SJCRH30 (cell line): Measurements from ENCODE around the gene SMIM1. TPM values are rescaled to one million over a fixed set of nuclear protein-coding genes. Genes with fewer than 3 reads are reported as not detected.

ENCODE experiments used
- DNase-seq, 2 experiments: peaks; one replicate each; pipeline ENCODE4 v3.0.0-alpha.2; 2015 to 2020
- H3K27ac ChIP-seq: fragments of 250-450 bp; sonication (Bioruptor Pico); 2 replicates; pipeline ENCODE4 v1.5.1; 2020; ENCODE audit warnings: mild to moderate bottlenecking, moderate library complexity
- H3K27me3 ChIP-seq: fragments of 250-450 bp; sonication (Bioruptor Pico); 2 replicates; pipeline ENCODE4 v1.5.1; 2020; ENCODE audit warnings: mild to moderate bottlenecking, moderate library complexity
- H3K36me3 ChIP-seq: fragments of 250-450 bp; sonication (Bioruptor Pico); 2 replicates; pipeline ENCODE4 v1.5.1; 2020; ENCODE audit warnings: mild to moderate bottlenecking, moderate library complexity
- H3K4me1 ChIP-seq: fragments of 250-450 bp; sonication (Bioruptor Pico); 2 replicates; pipeline ENCODE4 v1.5.1; 2020; ENCODE audit warnings: mild to moderate bottlenecking, moderate library complexity
- H3K4me3 ChIP-seq: fragments of 250-450 bp; sonication (Bioruptor Pico); 2 replicates; pipeline ENCODE4 v1.5.1; 2020; ENCODE audit warnings: mild to moderate bottlenecking, moderate library complexity
- H3K9me3 ChIP-seq: fragments of 250-450 bp; sonication (Bioruptor Pico); replicated peaks from 2 replicates; pipeline ENCODE4 v1.5.1; 2020; ENCODE audit warnings: mild to moderate bottlenecking, moderate library complexity
- total RNA-seq: library from RNA; depleted of rRNA; stranded (reverse); fragments of >200 nt; shearing (Covaris generic); gene quantifications from 2 replicates; pipeline ENCODE4 v1.2.3, GENCODE V29; 2014

Gene SMIM1
- total RNA-seq, 1 experiment from 2014 or later: not detected

DNA sequence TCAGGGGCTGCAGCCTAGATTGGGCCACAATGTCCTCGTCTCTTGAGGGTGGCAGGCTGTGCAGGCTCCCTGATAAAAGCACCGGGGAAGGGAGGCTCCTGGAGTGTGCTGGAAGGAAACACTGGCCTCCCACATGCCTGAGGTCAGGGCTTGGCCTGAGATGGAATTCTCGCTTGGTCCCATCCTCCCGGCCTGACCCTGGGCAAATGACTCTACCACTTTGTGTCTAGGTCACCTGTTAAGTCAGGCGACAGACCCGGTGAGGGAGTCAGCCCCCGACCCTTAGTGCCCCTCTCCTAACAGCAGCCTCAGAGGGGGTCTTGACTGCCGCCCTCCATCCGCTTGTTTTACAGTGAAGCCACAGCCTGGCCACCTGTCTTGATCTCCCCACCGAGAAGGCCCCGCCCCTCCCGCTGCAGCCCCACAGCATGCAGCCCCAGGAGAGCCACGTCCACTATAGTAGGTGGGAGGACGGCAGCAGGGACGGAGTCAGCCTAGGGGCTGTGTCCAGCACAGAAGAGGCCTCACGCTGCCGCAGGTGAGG lies 2.5 kb downstream of the SMIM1 start:
- DNase-seq: peak; percentile 49 to 76
- H3K4me3 ChIP-seq: peak overlapping the region; percentile 9
- H3K9me3 ChIP-seq: no peaks in the 10 kb centered on the region
- peaks cover 7% of the 10 kb centered on the region for H3K27me3 ChIP-seq
- no peak overlapping the region for H3K27ac ChIP-seq
- peaks cover 33% of the 10 kb centered on the region for H3K4me1 ChIP-seq
- peaks cover 11% of the 10 kb centered on the region; the same call in 1 of the 2 replicates for H3K36me3 ChIP-seq

DNA sequence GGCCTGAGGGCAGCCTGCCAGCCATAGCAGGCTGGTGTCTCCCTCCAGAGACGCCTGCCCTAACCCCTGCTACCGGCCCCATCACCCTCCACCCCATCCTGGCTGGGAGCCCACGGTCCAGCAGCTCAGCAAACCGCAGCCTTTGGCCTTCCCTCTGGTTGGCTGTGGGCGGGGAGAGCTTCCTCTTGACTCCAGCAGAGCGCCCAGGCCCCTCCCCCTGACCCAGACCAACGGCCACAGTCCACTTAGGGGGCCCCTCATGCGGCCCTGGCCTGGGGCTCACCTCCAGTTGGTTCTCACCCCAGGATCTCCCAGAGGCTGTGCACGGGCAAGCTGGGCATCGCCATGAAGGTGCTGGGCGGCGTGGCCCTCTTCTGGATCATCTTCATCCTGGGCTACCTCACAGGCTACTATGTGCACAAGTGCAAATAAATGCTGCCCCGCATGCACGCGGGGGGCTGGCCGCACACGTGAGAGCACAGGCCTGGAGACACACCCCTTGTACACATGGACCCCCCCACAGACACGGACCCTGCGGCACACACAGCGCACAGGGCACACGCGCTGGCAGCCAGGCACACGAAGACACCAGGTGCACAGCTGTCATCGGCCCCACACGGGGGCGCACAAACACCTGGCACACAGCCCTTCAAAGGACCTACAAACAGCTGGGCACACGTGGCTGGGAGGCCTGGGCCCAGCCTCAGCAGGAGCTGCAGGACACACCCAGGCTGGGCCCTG lies 3.1 kb downstream of the SMIM1 start:
- DNase-seq: peak; percentile 91 to 92
- no peaks in the 10 kb centered on the region for H3K9me3 ChIP-seq
- H3K36me3 ChIP-seq: peaks cover 17% of the 10 kb centered on the region; the same call in 1 of the 2 replicates
- peaks cover 33% of the 10 kb centered on the region for H3K4me1 ChIP-seq
- no peak overlapping the region; the same call in 1 of the 2 replicates for H3K27ac ChIP-seq
- peak overlapping the region; percentile 9 for H3K4me3 ChIP-seq
- H3K27me3 ChIP-seq: peaks cover 7% of the 10 kb centered on the region

DNA sequence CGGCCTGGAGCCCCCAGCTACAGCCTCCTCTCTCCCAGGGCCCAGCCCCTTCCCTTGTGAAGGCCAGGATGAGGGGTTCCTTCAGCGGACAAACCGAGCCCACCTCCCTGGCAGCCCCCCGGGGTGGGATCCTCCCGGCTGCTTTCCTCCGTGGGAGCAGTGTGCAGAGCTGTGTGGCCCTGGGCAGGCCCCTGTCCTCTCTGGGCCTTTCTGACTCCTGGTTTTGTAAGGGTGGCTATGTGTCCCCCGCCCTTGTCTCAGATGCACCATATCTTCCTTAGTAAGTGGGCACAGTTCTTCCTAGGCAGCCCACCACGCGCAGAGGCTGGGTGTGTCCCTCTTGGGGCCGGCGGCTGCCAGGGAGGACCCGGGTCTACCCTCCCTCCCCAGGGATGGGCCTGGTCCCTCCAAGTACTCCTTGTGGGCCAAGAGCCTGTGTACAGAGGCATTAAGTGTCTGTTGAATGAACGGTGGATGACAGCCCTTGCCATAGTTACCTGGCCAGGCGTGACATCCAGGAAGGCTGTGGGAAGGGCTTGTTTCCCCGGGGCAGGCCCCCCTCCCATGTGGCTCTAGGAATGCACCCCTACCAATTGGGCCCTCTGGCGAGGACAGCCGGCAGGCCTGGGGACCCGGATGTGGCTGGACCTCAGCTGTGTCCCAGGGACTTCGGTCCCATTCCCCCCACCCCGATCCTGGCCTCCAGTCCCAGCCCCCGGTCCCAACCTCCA lies 3.8 kb downstream of the SMIM1 start:
- Histone ChIP-seq H3K36me3 (peaks cover 22% of the 10 kb centered on the region), H3K9me3 (no peaks in the 10 kb centered on the region), H3K4me3 (no peak overlapping the region; the same call in 1 of the 2 replicates), H3K27me3 (peaks cover 3% of the 10 kb centered on the region), H3K4me1 (peaks cover 33% of the 10 kb centered on the region), H3K27ac (no peak overlapping the region; the same call in 1 of the 2 replicates)
- no peak for DNase-seq

DNA sequence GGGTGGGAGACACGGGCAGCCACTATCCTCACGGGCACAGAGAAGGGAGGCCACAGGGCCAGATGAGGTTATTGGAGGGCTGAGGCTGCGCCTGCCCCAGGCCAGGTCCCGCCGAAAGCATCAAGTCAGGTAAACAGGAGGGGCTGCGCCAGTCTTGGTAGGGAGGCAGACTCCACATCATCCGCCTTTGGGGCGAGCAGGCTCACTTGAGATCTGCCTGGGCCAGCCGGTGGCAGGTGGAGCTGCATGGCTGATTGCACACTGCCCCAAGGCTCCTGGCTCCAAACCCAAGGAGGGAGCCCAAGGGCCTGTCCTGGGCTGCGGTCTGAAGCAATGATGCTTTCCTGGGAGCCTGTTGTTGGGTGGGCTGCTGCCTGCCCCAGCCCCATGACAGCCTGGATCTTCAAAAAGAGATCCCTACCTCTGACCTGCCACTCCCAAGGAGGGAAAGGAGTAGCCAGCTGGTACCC lies 4.6 kb downstream of the SMIM1 start:
- Histone ChIP-seq H3K27me3 (no peaks in the 10 kb centered on the region), H3K36me3 (peaks cover 30% of the 10 kb centered on the region), H3K4me1 (peaks cover 33% of the 10 kb centered on the region), H3K9me3 (no peaks in the 10 kb centered on the region), H3K27ac (no peak overlapping the region), H3K4me3 (no peak overlapping the region)
- DNase-seq: no peak

DNA sequence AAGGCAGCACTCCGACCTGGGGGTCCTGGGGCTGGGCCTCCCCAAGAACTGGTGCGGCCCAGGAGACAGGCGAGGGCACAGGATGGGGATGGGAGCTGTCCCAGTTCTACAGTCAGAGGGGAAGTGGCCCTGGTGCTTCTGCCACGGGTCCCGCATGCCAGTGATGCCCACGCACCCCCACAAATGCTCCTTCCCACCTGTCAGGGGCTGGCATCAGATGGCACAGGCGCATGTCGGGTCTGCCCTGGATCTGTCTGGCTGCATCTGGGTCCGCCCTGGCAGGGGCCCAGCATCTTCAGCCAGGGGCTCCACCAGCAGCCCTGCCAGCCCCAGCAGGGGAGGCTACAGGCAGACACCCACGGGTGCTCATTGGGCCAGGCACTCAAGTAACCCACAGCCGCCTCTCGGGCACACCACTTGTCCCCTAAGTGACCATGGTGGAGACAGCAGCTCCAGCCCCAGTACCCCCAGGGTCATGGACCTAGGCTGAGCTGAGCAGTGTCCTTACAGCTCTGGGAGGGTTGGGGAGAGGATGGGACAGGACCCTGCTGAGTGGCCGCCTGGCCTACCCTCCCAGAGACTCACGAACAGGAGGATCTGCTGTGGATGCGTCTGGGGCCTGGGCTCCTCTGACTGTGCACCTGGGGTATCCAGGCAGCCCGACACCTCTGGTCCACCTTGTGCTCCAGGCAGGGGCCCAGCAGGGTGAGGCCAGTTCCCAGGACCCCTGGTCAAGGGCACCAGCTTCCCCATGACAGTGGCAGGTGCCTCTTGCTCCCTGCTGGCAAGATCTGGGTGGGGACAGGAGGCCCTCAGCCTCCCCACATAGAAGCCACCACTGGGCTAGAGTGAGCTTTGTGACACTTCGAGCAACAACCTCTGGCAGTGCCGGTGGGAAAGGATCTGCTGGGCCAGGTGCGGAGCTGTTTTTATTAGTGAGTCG lies 5.4 kb downstream of the SMIM1 start:
- Histone ChIP-seq H3K27ac (no peak overlapping the region), H3K9me3 (no peaks in the 10 kb centered on the region), H3K27me3 (no peaks in the 10 kb centered on the region), H3K36me3 (peaks cover 38% of the 10 kb centered on the region), H3K4me3 (no peak overlapping the region), H3K4me1 (peaks cover 33% of the 10 kb centered on the region)
- no peak for DNase-seq

DNA sequence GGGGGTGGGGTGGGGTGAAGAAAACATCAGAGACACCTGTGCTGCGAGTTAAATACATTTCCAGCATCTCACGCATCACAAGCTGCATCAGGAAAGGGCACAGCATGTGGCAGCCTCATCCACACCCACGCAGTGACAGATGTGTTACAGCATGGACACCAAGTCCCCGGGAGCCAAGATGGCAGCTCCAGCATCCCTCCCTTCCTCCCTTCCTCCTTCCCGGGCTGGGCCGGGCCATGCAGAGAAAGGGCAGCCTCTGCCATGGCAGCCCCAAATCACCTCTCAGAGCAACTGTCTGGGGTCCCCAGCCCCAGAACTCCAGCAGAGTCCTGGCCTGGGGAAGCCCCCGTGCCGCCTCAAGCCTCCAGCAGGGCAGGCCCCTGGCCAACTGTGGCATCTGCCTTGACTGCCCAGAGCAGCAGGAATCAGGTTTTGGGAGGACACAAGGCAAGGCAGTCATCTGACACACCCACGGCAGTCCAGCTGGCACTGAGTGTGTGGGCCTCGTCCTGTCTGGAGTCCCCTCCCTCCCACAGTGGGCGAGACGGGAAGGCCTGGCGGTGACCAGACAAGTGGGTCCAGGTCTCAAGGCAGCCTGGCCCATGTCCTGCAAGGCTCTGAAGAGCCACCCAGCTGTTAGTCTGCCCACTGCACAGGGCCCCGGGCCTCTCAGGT lies 6.2 kb downstream of the SMIM1 start:
- Histone ChIP-seq H3K9me3 (no peaks in the 10 kb centered on the region), H3K27ac (no peak overlapping the region), H3K27me3 (no peaks in the 10 kb centered on the region), H3K4me3 (no peak overlapping the region), H3K36me3 (peaks cover 45% of the 10 kb centered on the region), H3K4me1 (peaks cover 31% of the 10 kb centered on the region)
- no peak for DNase-seq

DNA sequence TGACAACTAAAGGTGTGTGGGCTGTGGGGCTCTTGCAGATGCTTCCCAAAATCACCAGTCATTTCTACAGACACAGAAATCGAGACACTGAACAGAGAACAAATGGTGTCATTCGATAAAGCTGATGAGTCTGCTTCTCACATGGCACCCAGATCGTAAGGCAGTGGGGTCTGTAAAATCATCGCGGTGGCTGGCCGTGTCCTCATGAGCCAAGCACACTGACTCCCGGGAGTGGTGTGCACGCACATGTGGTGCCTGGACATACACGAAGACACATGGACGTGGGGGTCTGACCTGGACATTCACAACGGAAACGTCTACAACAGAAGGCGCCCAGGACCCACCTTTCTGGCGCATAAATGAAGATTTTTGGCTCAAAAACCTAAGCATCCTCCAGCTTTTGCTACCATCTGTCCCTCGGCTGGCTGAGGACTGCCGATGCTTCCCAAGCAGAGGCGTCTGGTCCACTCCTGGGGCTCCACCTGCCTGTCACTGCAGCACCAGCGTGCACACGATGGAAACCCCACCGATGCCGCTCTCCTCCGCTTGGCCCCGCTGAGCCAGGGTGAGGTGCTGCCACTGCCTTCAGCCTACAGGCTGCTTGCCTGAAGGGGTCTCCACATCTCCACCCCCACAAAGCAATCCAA lies 6.8 kb downstream of the SMIM1 start:
- H3K36me3 ChIP-seq: peaks cover 51% of the 10 kb centered on the region
- no peaks in the 10 kb centered on the region for H3K9me3 ChIP-seq
- H3K4me3 ChIP-seq: no peak overlapping the region
- H3K4me1 ChIP-seq: peaks cover 24% of the 10 kb centered on the region
- H3K27ac ChIP-seq: no peak overlapping the region
- H3K27me3 ChIP-seq: no peaks in the 10 kb centered on the region
- DNase-seq: no peak

DNA sequence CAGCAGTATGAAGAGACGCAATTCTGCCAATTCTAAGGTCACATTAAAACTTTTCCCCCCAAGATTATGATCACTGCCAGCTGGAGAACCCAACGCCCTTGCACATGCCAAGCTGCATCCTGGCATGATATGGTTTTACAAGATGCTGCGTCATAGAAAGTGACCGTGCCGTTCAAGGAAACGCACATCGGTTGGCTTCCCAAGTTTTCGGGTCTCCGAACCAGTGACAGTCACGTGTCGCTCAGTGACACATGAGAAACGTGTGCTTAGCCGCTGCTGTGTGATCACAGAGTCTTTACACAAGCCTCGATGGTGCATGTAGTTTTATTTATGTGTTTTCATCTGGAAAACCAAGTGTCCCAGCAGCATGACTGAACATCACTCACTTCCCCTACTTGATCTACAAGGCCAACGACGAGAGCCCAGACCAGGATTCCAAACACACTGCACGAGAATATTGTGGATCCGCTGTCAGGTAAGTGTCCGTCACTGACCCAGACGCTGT lies 7.4 kb downstream of the SMIM1 start:
- H3K36me3 ChIP-seq: peaks cover 57% of the 10 kb centered on the region
- no peaks in the 10 kb centered on the region for H3K27me3 ChIP-seq
- H3K27ac ChIP-seq: no peak overlapping the region
- DNase-seq: no peak
- no peak overlapping the region for H3K4me3 ChIP-seq
- no peaks in the 10 kb centered on the region for H3K9me3 ChIP-seq
- peaks cover 20% of the 10 kb centered on the region for H3K4me1 ChIP-seq

DNA sequence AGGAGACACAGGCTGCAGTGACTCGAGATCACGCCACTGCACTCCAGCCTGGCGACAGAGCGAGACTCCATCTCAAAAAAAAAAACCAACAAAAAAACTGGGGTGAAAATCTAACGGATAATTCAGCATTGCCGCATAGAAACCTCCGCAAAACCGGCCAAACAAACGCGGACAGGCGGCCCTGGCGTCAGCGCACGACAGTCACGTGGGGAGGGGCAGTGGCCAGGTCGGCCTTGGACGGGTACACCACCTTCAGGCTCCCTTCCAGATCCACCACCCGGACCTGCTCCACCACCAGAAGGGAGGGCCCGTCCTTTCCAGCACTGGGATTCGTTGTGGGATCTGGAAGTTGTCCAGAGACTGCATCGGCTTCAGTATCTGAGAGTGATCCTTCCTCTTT lies 8.4 kb downstream of the SMIM1 start:
- no peak for DNase-seq
- Histone ChIP-seq H3K4me1 (peaks cover 13% of the 10 kb centered on the region), H3K9me3 (no peaks in the 10 kb centered on the region), H3K27ac (no peak overlapping the region), H3K27me3 (no peaks in the 10 kb centered on the region), H3K4me3 (no peak overlapping the region), H3K36me3 (peaks cover 66% of the 10 kb centered on the region)

DNA sequence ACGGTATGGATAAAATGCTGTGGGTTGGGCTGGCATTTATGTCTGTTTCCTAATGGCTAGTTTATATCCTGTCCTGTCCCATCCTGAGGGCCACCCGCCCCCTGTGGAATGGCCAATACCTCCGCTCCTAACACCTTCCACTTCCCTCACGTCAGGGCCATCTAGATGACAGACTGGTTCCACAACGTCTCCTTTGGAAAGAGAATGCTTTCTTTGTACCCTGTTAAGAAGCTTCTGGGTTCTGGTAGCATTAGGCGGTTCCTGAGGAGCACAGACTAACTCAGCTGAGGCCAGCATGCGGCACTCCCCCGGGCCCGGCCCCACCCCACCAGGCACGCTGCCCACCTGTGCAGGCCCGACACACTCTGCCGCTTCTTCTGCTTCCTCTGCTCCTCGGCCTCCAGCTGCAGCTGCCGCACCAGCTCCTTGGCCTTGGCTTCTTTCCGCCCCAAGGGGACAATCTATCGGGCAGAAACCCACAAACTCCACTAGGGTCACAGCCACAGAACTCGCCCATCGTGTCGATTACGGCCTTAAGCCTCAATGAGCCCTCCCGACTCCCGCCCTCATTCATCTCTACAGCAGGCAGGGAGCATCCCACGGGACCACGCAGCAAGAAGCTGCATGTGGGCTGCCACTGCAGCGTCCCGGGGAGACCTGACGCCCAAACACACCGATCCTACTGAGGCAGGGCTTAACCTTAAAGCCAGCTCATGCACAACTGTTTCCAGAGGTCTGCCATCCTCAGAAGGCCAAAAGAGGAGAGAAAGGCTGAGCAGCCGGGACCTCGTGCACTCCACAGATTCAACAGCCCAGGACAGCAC lies 11.3 kb downstream of the SMIM1 start:
- Histone ChIP-seq H3K27ac (no peak overlapping the region), H3K36me3 (peaks cover 83% of the 10 kb centered on the region), H3K27me3 (no peaks in the 10 kb centered on the region), H3K9me3 (no peaks in the 10 kb centered on the region), H3K4me3 (no peak overlapping the region), H3K4me1 (no peaks in the 10 kb centered on the region)
- no peak for DNase-seq

DNA sequence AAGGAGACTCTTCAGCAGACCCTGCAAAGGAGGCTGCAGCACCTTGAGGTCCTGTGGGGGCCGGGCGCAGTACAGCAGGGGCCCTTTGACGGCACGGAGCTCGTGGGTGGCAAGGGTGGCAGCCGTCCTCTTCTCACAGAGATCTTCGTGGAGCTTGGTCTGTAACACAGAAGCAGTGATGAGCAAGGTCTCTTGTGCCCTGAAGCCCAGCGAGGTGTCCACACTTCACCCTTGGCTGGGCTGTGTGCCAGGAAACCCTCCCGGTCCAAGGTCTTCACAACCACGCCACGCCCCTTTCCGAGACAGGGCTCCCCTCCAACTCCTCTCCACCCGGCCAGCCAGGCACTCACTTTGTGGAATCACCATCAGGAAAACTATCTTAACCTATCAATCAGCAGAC lies 12.5 kb downstream of the SMIM1 start:
- no peak for DNase-seq
- H3K36me3 ChIP-seq: peaks cover 71% of the 10 kb centered on the region
- no peaks in the 10 kb centered on the region for H3K27me3 ChIP-seq
- no peaks in the 10 kb centered on the region for H3K9me3 ChIP-seq
- no peaks in the 10 kb centered on the region for H3K4me1 ChIP-seq
- no peak overlapping the region for H3K27ac ChIP-seq
- no peak overlapping the region for H3K4me3 ChIP-seq

DNA sequence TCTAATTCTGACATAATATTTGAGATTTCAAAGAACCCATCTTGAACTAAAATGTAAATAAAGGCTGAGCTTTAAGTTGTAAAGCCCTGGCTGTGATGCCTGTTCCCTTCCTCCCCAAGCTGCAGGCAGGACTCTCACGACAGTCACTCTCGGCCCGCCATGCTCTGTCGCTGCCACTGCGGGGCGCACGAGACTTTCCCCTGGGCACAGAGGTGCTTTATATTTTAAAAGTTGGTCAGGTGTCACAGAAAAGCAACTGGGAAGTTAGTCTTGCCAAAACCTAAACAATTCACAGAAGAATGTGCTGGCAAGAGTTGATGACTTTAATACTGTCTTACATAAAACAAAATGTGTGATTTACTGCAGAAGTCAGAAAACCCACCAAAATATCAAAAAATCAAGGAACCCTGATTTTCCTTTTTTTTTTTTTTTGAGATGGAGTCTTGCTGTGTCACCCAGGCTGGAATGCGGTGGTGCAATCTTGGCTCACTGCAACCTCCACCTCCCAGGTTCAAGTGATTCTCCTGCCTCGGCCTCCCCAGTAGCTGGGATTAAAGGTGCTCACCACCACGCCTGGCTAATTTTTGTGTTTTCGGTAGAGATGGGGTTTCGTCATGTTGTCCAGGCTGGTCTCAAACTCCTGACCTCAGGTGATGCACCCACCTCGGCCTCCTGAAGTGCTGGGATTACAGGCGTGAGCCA lies 13.1 kb downstream of the SMIM1 start:
- peaks cover 66% of the 10 kb centered on the region for H3K36me3 ChIP-seq
- no peak overlapping the region for H3K4me3 ChIP-seq
- DNase-seq: no peak
- H3K27ac ChIP-seq: no peak overlapping the region
- H3K9me3 ChIP-seq: no peaks in the 10 kb centered on the region
- H3K27me3 ChIP-seq: no peaks in the 10 kb centered on the region
- no peaks in the 10 kb centered on the region for H3K4me1 ChIP-seq
